ENCODE results near the gene VIPR2.

The VIPR2 gene

GRCh38 chr7:159122276-159122675 lies 22.4 kb downstream of the VIPR2 start:
- H3K4me3 ChIP-seq (ENCODE audit: low read length), result no peak overlapping the region
- no peaks in the 10 kb centered on the region for H3K79me2 ChIP-seq (ENCODE audit: control insufficient read depth, low read length)
- H3K9me2 ChIP-seq (replicated peaks; ENCODE audit: control insufficient read depth, low read length), result no peaks in the 10 kb centered on the region
- H4K20me1 ChIP-seq (ENCODE audit: control insufficient read depth, insufficient read depth, low read depth, low read length), result no peaks in the 10 kb centered on the region
- no peaks in the 10 kb centered on the region for H3K9me3 ChIP-seq (ENCODE audit: control insufficient read depth, insufficient read depth, low read length)
- H3K27ac ChIP-seq (ENCODE audit: low read depth, low read length), result no peak overlapping the region
- no peak overlapping the region for H3K4me2 ChIP-seq (ENCODE audit: low read length)
- TF ChIP-seq CTCF (IDR thresholded peaks at IDR 0.05; ENCODE audit: low read depth, low read length, poor library complexity, severe bottlenecking), result no peak
- no peak for TF ChIP-seq EZH2phosphoT487 (IDR thresholded peaks at IDR 0.05; ENCODE audit: borderline replicate concordance, low read length)
- H3K27me3 ChIP-seq (ENCODE audit: control insufficient read depth, low read length), result no peaks in the 10 kb centered on the region
- no peaks in the 10 kb centered on the region for H3K36me3 ChIP-seq (ENCODE audit: control insufficient read depth, low read length)
- no peaks in the 10 kb centered on the region for H3K4me1 ChIP-seq (ENCODE audit: control insufficient read depth, low read length)
- no peaks in the 10 kb centered on the region for H3F3A ChIP-seq (ENCODE audit: control insufficient read depth, insufficient read depth)

GRCh38 chr7:159121476-159121875 lies 23.2 kb downstream of the VIPR2 start:
- Histone ChIP-seq H3K9me2 (replicated peaks; ENCODE audit: control insufficient read depth, low read length) (no peaks in the 10 kb centered on the region), H3K4me3 (ENCODE audit: low read length) (no peak overlapping the region), H3K79me2 (ENCODE audit: control insufficient read depth, low read length) (no peaks in the 10 kb centered on the region), H3K4me1 (ENCODE audit: control insufficient read depth, low read length) (no peaks in the 10 kb centered on the region), H3K4me2 (ENCODE audit: low read length) (no peak overlapping the region), H3K9me3 (ENCODE audit: control insufficient read depth, insufficient read depth, low read length) (no peaks in the 10 kb centered on the region), H3K36me3 (ENCODE audit: control insufficient read depth, low read length) (no peaks in the 10 kb centered on the region), H4K20me1 (ENCODE audit: control insufficient read depth, insufficient read depth, low read depth, low read length) (no peaks in the 10 kb centered on the region), H3K27me3 (ENCODE audit: control insufficient read depth, low read length) (no peaks in the 10 kb centered on the region), H3K27ac (ENCODE audit: low read depth, low read length) (no peak overlapping the region), H3F3A (ENCODE audit: control insufficient read depth, insufficient read depth) (no peaks in the 10 kb centered on the region)
- TF ChIP-seq CTCF (IDR thresholded peaks at IDR 0.05; ENCODE audit: low read depth, low read length, poor library complexity, severe bottlenecking), result no peak
- TF ChIP-seq EZH2phosphoT487 (IDR thresholded peaks at IDR 0.05; ENCODE audit: borderline replicate concordance, low read length), result no peak

- no peaks in the 10 kb centered on the region for H4K20me1 ChIP-seq (ENCODE audit: control insufficient read depth, insufficient read depth, low read depth, low read length)
- H3K4me3 ChIP-seq (ENCODE audit: low read length), result no peak overlapping the region
- no peaks in the 10 kb centered on the region for H3K79me2 ChIP-seq (ENCODE audit: control insufficient read depth, low read length)
- no peaks in the 10 kb centered on the region for H3K4me1 ChIP-seq (ENCODE audit: control insufficient read depth, low read length)
- no peaks in the 10 kb centered on the region for H3K27me3 ChIP-seq (ENCODE audit: control insufficient read depth, low read length)
- H3K4me2 ChIP-seq (ENCODE audit: low read length), result no peak overlapping the region
- no peaks in the 10 kb centered on the region for H3K9me3 ChIP-seq (ENCODE audit: control insufficient read depth, insufficient read depth, low read length)
- no peaks in the 10 kb centered on the region for H3F3A ChIP-seq (ENCODE audit: control insufficient read depth, insufficient read depth)
- H3K9me2 ChIP-seq (replicated peaks; ENCODE audit: control insufficient read depth, low read length), result no peaks in the 10 kb centered on the region
- no peak overlapping the region for H3K27ac ChIP-seq (ENCODE audit: low read depth, low read length)
- no peak for TF ChIP-seq CTCF (IDR thresholded peaks at IDR 0.05; ENCODE audit: low read depth, low read length, poor library complexity, severe bottlenecking)
- no peak for TF ChIP-seq EZH2phosphoT487 (IDR thresholded peaks at IDR 0.05; ENCODE audit: borderline replicate concordance, low read length)
- no peaks in the 10 kb centered on the region for H3K36me3 ChIP-seq (ENCODE audit: control insufficient read depth, low read length)
These were observed 23.6 kb downstream of the VIPR2 start for GRCh38 chr7:159121068-159121467.

GRCh38 chr7:159120540-159120919 lies 24.1 kb downstream of the VIPR2 start:
- no peak overlapping the region for H3K4me2 ChIP-seq (ENCODE audit: low read length)
- no peak overlapping the region for H3K27ac ChIP-seq (ENCODE audit: low read depth, low read length)
- H3K4me1 ChIP-seq (ENCODE audit: control insufficient read depth, low read length), result no peaks in the 10 kb centered on the region
- no peaks in the 10 kb centered on the region for H3K36me3 ChIP-seq (ENCODE audit: control insufficient read depth, low read length)
- H4K20me1 ChIP-seq (ENCODE audit: control insufficient read depth, insufficient read depth, low read depth, low read length), result no peaks in the 10 kb centered on the region
- H3K4me3 ChIP-seq (ENCODE audit: low read length), result no peak overlapping the region
- no peaks in the 10 kb centered on the region for H3K79me2 ChIP-seq (ENCODE audit: control insufficient read depth, low read length)
- no peaks in the 10 kb centered on the region for H3F3A ChIP-seq (ENCODE audit: control insufficient read depth, insufficient read depth)
- TF ChIP-seq EZH2phosphoT487 (IDR thresholded peaks at IDR 0.05; ENCODE audit: borderline replicate concordance, low read length) (no peak), CTCF (IDR thresholded peaks at IDR 0.05; ENCODE audit: low read depth, low read length, poor library complexity, severe bottlenecking) (no peak)
- H3K9me2 ChIP-seq (replicated peaks; ENCODE audit: control insufficient read depth, low read length), result no peaks in the 10 kb centered on the region
- H3K27me3 ChIP-seq (ENCODE audit: control insufficient read depth, low read length), result no peaks in the 10 kb centered on the region
- no peaks in the 10 kb centered on the region for H3K9me3 ChIP-seq (ENCODE audit: control insufficient read depth, insufficient read depth, low read length)
